Measurements from ENCODE around the gene GLIS1. TPM values are rescaled to one million over a fixed set of nuclear protein-coding genes. Genes with fewer than 3 reads are reported as not detected.

The GLIS1 gene
- polyA plus RNA-seq, 3 donors from 2014 or later = not detected

GRCh38 chr1:53681351-53681976 lies 57.5 kb downstream of the GLIS1 start:
- no peak overlapping the region for H3K27ac Mint-ChIP-seq
- no peak overlapping the region for H3K4me3 Mint-ChIP-seq
- H3K27me3 Mint-ChIP-seq (ENCODE audit: low read depth in 3 of 3) = peaks cover 6 to 26% (median 13%) of the 10 kb centered on the region in 3 donors
- H3K36me3 Mint-ChIP-seq = no peaks in the 10 kb centered on the region
- H3K4me1 Mint-ChIP-seq = peaks cover 4 to 5% of the 10 kb centered on the region in 2 donors
- DNase-seq = no peak
- H3K9me3 Mint-ChIP-seq = no peaks in the 10 kb centered on the region

GRCh38 chr1:53680868-53681267 lies 58.1 kb downstream of the GLIS1 start:
- no peaks in the 10 kb centered on the region for H3K9me3 Mint-ChIP-seq
- peaks cover 4 to 21% (median 12%) of the 10 kb centered on the region in 3 donors for H3K27me3 Mint-ChIP-seq (ENCODE audit: low read depth in 3 of 3)
- H3K36me3 Mint-ChIP-seq = no peaks in the 10 kb centered on the region
- H3K4me1 Mint-ChIP-seq = peaks cover 4 to 5% of the 10 kb centered on the region in 2 donors
- H3K27ac Mint-ChIP-seq = no peak overlapping the region
- H3K4me3 Mint-ChIP-seq = no peak overlapping the region
- no peak for DNase-seq

- H3K9me3 Mint-ChIP-seq = no peaks in the 10 kb centered on the region
- no peak overlapping the region for H3K4me3 Mint-ChIP-seq
- no peak overlapping the region for H3K27ac Mint-ChIP-seq
- H3K36me3 Mint-ChIP-seq = no peaks in the 10 kb centered on the region
- peaks cover 4 to 5% of the 10 kb centered on the region in 2 donors for H3K4me1 Mint-ChIP-seq
- DNase-seq = no peak
- peaks cover 6 to 18% (median 10%) of the 10 kb centered on the region in 3 donors for H3K27me3 Mint-ChIP-seq (ENCODE audit: low read depth in 3 of 3)
These were observed 59.8 kb downstream of the GLIS1 start for GRCh38 chr1:53678938-53679825.

GRCh38 chr1:53678507-53678906 lies 60.5 kb downstream of the GLIS1 start:
- no peak for DNase-seq
- Mint-ChIP-seq H3K4me1 (peaks cover 4 to 5% of the 10 kb centered on the region in 2 donors), H3K9me3 (no peaks in the 10 kb centered on the region), H3K27ac (no peak overlapping the region), H3K4me3 (no peak overlapping the region), H3K36me3 (no peaks in the 10 kb centered on the region), H3K27me3 (ENCODE audit: low read depth in 3 of 3) (peaks cover 6 to 13% (median 6%) of the 10 kb centered on the region in 3 donors)

GRCh38 chr1:53678046-53678445 lies 60.9 kb downstream of the GLIS1 start:
- Mint-ChIP-seq H3K4me1 (peaks cover 4 to 5% of the 10 kb centered on the region in 2 donors), H3K9me3 (no peaks in the 10 kb centered on the region), H3K4me3 (no peak overlapping the region), H3K27ac (no peak overlapping the region), H3K36me3 (no peaks in the 10 kb centered on the region), H3K27me3 (ENCODE audit: low read depth in 3 of 3) (peaks cover 6 to 13% (median 6%) of the 10 kb centered on the region in 3 donors)
- no peak for DNase-seq

GRCh38 chr1:53677486-53677885 lies 61.5 kb downstream of the GLIS1 start:
- DNase-seq = no peak
- Mint-ChIP-seq H3K9me3 (no peaks in the 10 kb centered on the region), H3K27ac (no peak overlapping the region), H3K27me3 (ENCODE audit: low read depth in 3 of 3) (peaks cover 6 to 10% (median 8%) of the 10 kb centered on the region in 3 donors), H3K36me3 (no peaks in the 10 kb centered on the region), H3K4me1 (peaks cover 4 to 5% of the 10 kb centered on the region in 2 donors), H3K4me3 (no peak overlapping the region)

- Mint-ChIP-seq H3K4me1 (no peaks in the 10 kb centered on the region), H3K27ac (no peak overlapping the region), H3K27me3 (ENCODE audit: low read depth in 3 of 3) (peaks cover 2 to 6% (median 5%) of the 10 kb centered on the region in 3 donors), H3K36me3 (no peaks in the 10 kb centered on the region), H3K4me3 (no peak overlapping the region), H3K9me3 (no peaks in the 10 kb centered on the region)
- no peak for DNase-seq
These were observed 66.2 kb downstream of the GLIS1 start for GRCh38 chr1:53672785-53673184.

GRCh38 chr1:53672243-53672642 lies 66.7 kb downstream of the GLIS1 start:
- H3K36me3 Mint-ChIP-seq = no peaks in the 10 kb centered on the region
- H3K9me3 Mint-ChIP-seq = no peaks in the 10 kb centered on the region
- H3K4me3 Mint-ChIP-seq = no peak overlapping the region
- DNase-seq = no peak
- H3K27me3 Mint-ChIP-seq (ENCODE audit: low read depth in 3 of 3) = peaks cover 2 to 5% (median 3%) of the 10 kb centered on the region in 3 donors
- no peak overlapping the region for H3K27ac Mint-ChIP-seq
- H3K4me1 Mint-ChIP-seq = no peaks in the 10 kb centered on the region

- Mint-ChIP-seq H3K36me3 (no peaks in the 10 kb centered on the region), H3K4me1 (no peaks in the 10 kb centered on the region), H3K4me3 (no peak overlapping the region), H3K27me3 (ENCODE audit: low read depth in 3 of 3) (peaks cover 0 to 5% (median 2%) of the 10 kb centered on the region in 3 donors), H3K27ac (no peak overlapping the region), H3K9me3 (no peaks in the 10 kb centered on the region)
- DNase-seq = no peak
These were observed 69.3 kb downstream of the GLIS1 start for GRCh38 chr1:53669621-53670191.

- no peak overlapping the region for H3K4me3 Mint-ChIP-seq
- H3K9me3 Mint-ChIP-seq = no peaks in the 10 kb centered on the region
- H3K4me1 Mint-ChIP-seq = no peaks in the 10 kb centered on the region
- peaks cover under 1 to 5% (median 2%) of the 10 kb centered on the region in 3 donors for H3K27me3 Mint-ChIP-seq (ENCODE audit: low read depth in 3 of 3)
- no peaks in the 10 kb centered on the region for H3K36me3 Mint-ChIP-seq
- no peak for DNase-seq
- peak overlapping the region in 1 of 6 donors; percentile 42 for H3K27ac Mint-ChIP-seq
These were observed 72.4 kb downstream of the GLIS1 start for GRCh38 chr1:53666566-53666965.

GRCh38 chr1:53665996-53666395 lies 73.0 kb downstream of the GLIS1 start:
- Mint-ChIP-seq H3K4me1 (no peaks in the 10 kb centered on the region), H3K27ac (no peak overlapping the region), H3K27me3 (ENCODE audit: low read depth in 3 of 3) (peaks cover 1 to 5% (median 2%) of the 10 kb centered on the region in 3 donors), H3K9me3 (no peaks in the 10 kb centered on the region), H3K4me3 (no peak overlapping the region), H3K36me3 (no peaks in the 10 kb centered on the region)
- no peak for DNase-seq

GRCh38 chr1:53663529-53664300 lies 75.2 kb downstream of the GLIS1 start:
- Mint-ChIP-seq H3K4me3 (no peak overlapping the region), H3K27ac (no peak overlapping the region), H3K36me3 (no peaks in the 10 kb centered on the region), H3K27me3 (ENCODE audit: low read depth in 3 of 3) (peaks cover 0 to 5% (median 1%) of the 10 kb centered on the region in 3 donors), H3K4me1 (no peaks in the 10 kb centered on the region), H3K9me3 (peaks cover 0 to 1% (median 0%) of the 10 kb centered on the region in 6 donors)
- no peak for DNase-seq

- H3K4me1 Mint-ChIP-seq = no peaks in the 10 kb centered on the region
- peaks cover 0 to 5% (median 3%) of the 10 kb centered on the region in 3 donors for H3K27me3 Mint-ChIP-seq (ENCODE audit: low read depth in 3 of 3)
- H3K36me3 Mint-ChIP-seq = no peaks in the 10 kb centered on the region
- H3K9me3 Mint-ChIP-seq = peaks cover 0 to 1% (median 0%) of the 10 kb centered on the region in 6 donors
- no peak overlapping the region for H3K4me3 Mint-ChIP-seq
- DNase-seq = no peak
- no peak overlapping the region for H3K27ac Mint-ChIP-seq
These were observed 76.0 kb downstream of the GLIS1 start for GRCh38 chr1:53662951-53663350.
